Astrocyte (in vitro differentiated cells and primary cell): ENCODE results near the gene EFEMP1. TPM values are rescaled to one million over a fixed set of nuclear protein-coding genes. Genes with fewer than 3 reads are reported as not detected.

Experiments
- DNase-seq: peaks from one replicate; pipeline ENCODE4 v3.0.0-alpha.2; 2010; ENCODE audit warnings: low read depth
- FAIRE-seq: peaks from 2 replicates; lab custom pipeline; 2011; peaks lifted over from hg19 to GRCh38; lab: Jason Lieb, UNC
- H2AFZ ChIP-seq: 2 replicates; pipeline ENCODE4 v1.6.0; 2012; ENCODE audit warnings: low read depth, low read length, inconsistent platforms
- H3K27ac ChIP-seq: 2 replicates; pipeline ENCODE4 v1.5.1; 2011; ENCODE audit warnings: low read depth, low read length, inconsistent platforms
- H3K27me3 ChIP-seq: 2 replicates; pipeline ENCODE4 v1.6.0; 2011; ENCODE audit warnings: low read length, inconsistent platforms; ENCODE audit not compliant: insufficient read depth
- H3K36me3 ChIP-seq: 2 replicates; pipeline ENCODE4 v1.5.1; 2011; ENCODE audit warnings: low read length, inconsistent platforms; ENCODE audit not compliant: insufficient read depth
- H3K4me1 ChIP-seq: 2 replicates; pipeline ENCODE4 v1.5.1; 2011; ENCODE audit warnings: low read length, inconsistent platforms; ENCODE audit not compliant: insufficient read depth
- H3K4me2 ChIP-seq: 2 replicates; pipeline ENCODE4 v1.6.0; 2012; ENCODE audit warnings: low read length, inconsistent platforms
- H3K4me3 ChIP-seq: 2 replicates; pipeline ENCODE4 v1.5.1; 2011; ENCODE audit warnings: low read depth, mild to moderate bottlenecking, low read length, inconsistent platforms; ENCODE audit not compliant: insufficient read depth
- H3K79me2 ChIP-seq: 2 replicates; pipeline ENCODE4 v1.6.0; 2012; ENCODE audit warnings: mild to moderate bottlenecking, low read length, inconsistent platforms; ENCODE audit not compliant: insufficient read depth
- H3K9ac ChIP-seq: 2 replicates; pipeline ENCODE4 v1.6.0; 2012; ENCODE audit warnings: mild to moderate bottlenecking, low read length, inconsistent platforms
- H3K9me3 ChIP-seq: 2 replicates; pipeline ENCODE4 v1.5.1; 2012; ENCODE audit warnings: low read depth, mild to moderate bottlenecking, low read length, inconsistent platforms; ENCODE audit not compliant: insufficient read depth
- H4K20me1 ChIP-seq: 2 replicates; pipeline ENCODE4 v1.6.0; 2012; ENCODE audit warnings: low read length, inconsistent platforms; ENCODE audit not compliant: insufficient read depth
- H3K27ac Mint-ChIP-seq: one replicate; pipeline ENCODE4 v1.8.0; 2021; ENCODE audit warnings: mild to moderate bottlenecking, mixed read lengths; ENCODE audit not compliant: unreplicated experiment
- H3K27me3 Mint-ChIP-seq: one replicate; pipeline ENCODE4 v1.8.0; 2021; ENCODE audit warnings: low read depth, mixed read lengths; ENCODE audit not compliant: unreplicated experiment
- H3K36me3 Mint-ChIP-seq: one replicate; pipeline ENCODE4 v1.8.0; 2021; ENCODE audit warnings: low read depth, mixed read lengths; ENCODE audit not compliant: unreplicated experiment
- H3K4me1 Mint-ChIP-seq: one replicate; pipeline ENCODE4 v1.8.0; 2021; ENCODE audit warnings: low read depth, mixed read lengths; ENCODE audit not compliant: unreplicated experiment
- H3K4me3 Mint-ChIP-seq: one replicate; pipeline ENCODE4 v1.8.0; 2021; ENCODE audit warnings: mild to moderate bottlenecking, moderate library complexity, mixed read lengths; ENCODE audit not compliant: unreplicated experiment
- H3K9me3 Mint-ChIP-seq: one replicate; pipeline ENCODE4 v1.8.0; 2021; ENCODE audit warnings: mild to moderate bottlenecking, mixed read lengths; ENCODE audit not compliant: unreplicated experiment
- EZH2 ChIP-seq: IDR thresholded peaks from 2 replicates; pipeline ENCODE4 v1.6.1; 2012; ENCODE audit warnings: mild to moderate bottlenecking, low read length, inconsistent platforms; ENCODE audit not compliant: insufficient read depth
- total RNA-seq: library from RNA; stranded (reverse); gene quantifications from 2 replicates; pipeline ENCODE4 v1.2.1, GENCODE V29; 2021
- TF ChIP-seq, protein P1 (sequence below): IDR thresholded peaks from 2 replicates; pipeline ENCODE4 v1.5.1; 2011; ENCODE audit warnings: low read depth, mild to moderate bottlenecking, inconsistent platforms, low read length, moderate library complexity; ENCODE audit not compliant: insufficient read depth

Gene EFEMP1
- total RNA-seq, 1 donor from 2014 or later: 155 TPM

DNA sequence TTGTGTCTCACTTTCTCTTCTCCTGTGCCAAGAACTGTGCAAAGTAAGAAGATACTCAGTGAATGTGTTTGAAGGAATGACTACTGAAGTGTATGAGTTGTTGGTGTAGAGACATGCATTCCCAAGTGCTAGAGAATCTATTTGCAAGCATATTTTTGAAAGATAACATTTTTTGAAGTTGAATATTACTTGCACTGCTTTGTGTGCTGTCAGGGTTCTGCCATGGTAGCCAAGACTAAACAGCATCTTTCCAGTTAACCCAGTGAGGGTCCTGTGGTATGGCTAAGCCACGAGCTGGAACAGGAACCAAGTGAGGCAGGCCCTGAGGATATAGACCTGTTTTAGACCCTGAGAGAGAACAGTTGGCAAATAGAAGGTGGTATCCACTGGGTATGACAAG lies 35.2 kb upstream of the EFEMP1 start:
- no peak for FAIRE-seq
- Mint-ChIP-seq H3K4me3 (peak overlapping the region; percentile 17), H3K4me1 (peaks cover 16% of the 10 kb centered on the region)

DNA sequence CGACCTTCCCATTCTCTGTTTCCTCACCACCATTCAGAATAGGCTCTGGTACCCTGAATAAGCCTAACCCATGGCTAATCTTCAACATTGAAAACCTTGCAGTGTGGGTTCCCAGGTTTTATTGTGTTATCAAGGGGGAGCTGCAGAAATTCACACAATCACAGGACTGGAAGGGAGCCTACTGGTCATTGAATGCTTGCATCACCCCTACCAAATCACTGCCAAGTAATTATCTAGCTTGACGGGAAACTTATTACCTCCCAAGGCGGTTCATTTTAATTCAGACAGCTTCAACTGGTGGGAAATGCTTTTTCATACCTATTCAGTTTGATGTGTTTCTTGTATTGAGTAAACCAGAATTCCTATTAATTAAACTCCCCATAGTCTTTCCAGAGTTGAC lies 33.6 kb upstream of the EFEMP1 start:
- no peak overlapping the region for H2AFZ ChIP-seq
- no peak for TF ChIP-seq EZH2
- TF ChIP-seq, protein P1, sequence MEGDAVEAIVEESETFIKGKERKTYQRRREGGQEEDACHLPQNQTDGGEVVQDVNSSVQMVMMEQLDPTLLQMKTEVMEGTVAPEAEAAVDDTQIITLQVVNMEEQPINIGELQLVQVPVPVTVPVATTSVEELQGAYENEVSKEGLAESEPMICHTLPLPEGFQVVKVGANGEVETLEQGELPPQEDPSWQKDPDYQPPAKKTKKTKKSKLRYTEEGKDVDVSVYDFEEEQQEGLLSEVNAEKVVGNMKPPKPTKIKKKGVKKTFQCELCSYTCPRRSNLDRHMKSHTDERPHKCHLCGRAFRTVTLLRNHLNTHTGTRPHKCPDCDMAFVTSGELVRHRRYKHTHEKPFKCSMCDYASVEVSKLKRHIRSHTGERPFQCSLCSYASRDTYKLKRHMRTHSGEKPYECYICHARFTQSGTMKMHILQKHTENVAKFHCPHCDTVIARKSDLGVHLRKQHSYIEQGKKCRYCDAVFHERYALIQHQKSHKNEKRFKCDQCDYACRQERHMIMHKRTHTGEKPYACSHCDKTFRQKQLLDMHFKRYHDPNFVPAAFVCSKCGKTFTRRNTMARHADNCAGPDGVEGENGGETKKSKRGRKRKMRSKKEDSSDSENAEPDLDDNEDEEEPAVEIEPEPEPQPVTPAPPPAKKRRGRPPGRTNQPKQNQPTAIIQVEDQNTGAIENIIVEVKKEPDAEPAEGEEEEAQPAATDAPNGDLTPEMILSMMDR: no peak
- no peaks in the 10 kb centered on the region for H3K27me3 ChIP-seq
- Mint-ChIP-seq H3K4me3 (no peak overlapping the region), H3K36me3 (no peaks in the 10 kb centered on the region), H3K27ac (no peak overlapping the region), H3K9me3 (peaks cover 5% of the 10 kb centered on the region), H3K4me1 (peaks cover 16% of the 10 kb centered on the region), H3K27me3 (no peaks in the 10 kb centered on the region)
- H3K4me3 ChIP-seq: no peak overlapping the region
- no peak overlapping the region for H3K4me2 ChIP-seq
- H3K9me3 ChIP-seq: no peaks in the 10 kb centered on the region
- no peak overlapping the region for H3K27ac ChIP-seq
- peaks cover 13% of the 10 kb centered on the region for H3K4me1 ChIP-seq
- no peak for FAIRE-seq
- peak; percentile 73 for DNase-seq
- H3K9ac ChIP-seq: no peak overlapping the region
- no peaks in the 10 kb centered on the region for H3K36me3 ChIP-seq
- no peaks in the 10 kb centered on the region for H4K20me1 ChIP-seq
- H3K79me2 ChIP-seq: no peaks in the 10 kb centered on the region

More for the DNA sequence above, 35.2 kb upstream of the EFEMP1 start:
- H3K27ac ChIP-seq: peak overlapping the region; percentile 8
- Mint-ChIP-seq H3K9me3 (peaks cover 2% of the 10 kb centered on the region), H3K27ac (peak overlapping the region; percentile 81), H3K36me3 (no peaks in the 10 kb centered on the region), H3K27me3 (no peaks in the 10 kb centered on the region)
- no peak overlapping the region for H3K9ac ChIP-seq
- peaks cover 13% of the 10 kb centered on the region for H3K4me1 ChIP-seq
- H2AFZ ChIP-seq: no peak overlapping the region
- no peaks in the 10 kb centered on the region for H3K9me3 ChIP-seq
- no peaks in the 10 kb centered on the region for H3K27me3 ChIP-seq
- peak overlapping the region; percentile 58 for H3K4me2 ChIP-seq
- TF ChIP-seq, protein P1: no peak
- TF ChIP-seq EZH2: no peak
- no peaks in the 10 kb centered on the region for H4K20me1 ChIP-seq
- H3K79me2 ChIP-seq: no peaks in the 10 kb centered on the region
- H3K4me3 ChIP-seq: no peak overlapping the region
- DNase-seq: peak; percentile 75
- H3K36me3 ChIP-seq: no peaks in the 10 kb centered on the region

DNA sequence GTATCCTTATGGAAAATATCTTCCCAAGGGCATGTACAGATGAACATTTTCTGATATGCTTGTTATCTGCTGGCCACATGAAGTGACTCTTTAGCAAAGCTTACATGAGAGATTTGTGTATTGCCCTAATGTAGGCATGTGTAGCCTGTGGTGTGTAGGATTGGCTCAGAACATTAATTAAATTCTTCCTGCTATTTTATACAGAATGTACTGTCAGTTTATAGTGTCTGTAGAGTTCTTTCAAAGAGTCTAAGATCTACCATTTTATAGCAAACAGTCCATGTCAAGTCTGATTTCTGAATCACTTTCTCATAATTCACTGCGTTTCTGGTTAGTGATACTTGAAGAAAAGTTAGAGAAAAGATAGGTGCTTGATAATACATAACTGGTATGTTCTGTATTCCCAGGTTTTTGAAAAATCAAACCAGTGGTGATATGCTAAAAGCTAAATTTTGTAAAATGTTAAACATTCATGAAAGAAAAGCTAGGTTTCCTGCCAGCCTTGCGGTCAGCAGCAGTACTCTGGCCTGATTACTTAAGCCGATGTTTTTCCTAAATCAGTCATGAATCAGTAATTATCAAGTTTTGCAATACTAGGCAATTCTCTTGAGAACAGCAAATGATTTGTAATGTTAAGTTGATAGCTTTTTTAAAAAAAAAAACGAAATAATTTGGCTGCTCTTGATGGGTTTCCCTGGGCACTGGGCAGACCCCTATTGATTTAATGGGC lies 30.9 kb upstream of the EFEMP1 start:
- DNase-seq: peak; percentile 79
- H3K4me3 Mint-ChIP-seq: no peak overlapping the region

More for the DNA sequence above, 30.9 kb upstream of the EFEMP1 start:
- H3K9me3 ChIP-seq: no peaks in the 10 kb centered on the region
- no peak overlapping the region for H3K27ac Mint-ChIP-seq
- peak overlapping the region; percentile 35 for H3K4me2 ChIP-seq
- peaks cover 4% of the 10 kb centered on the region for H3K27me3 Mint-ChIP-seq
- no peaks in the 10 kb centered on the region for H3K27me3 ChIP-seq
- H3K36me3 Mint-ChIP-seq: no peaks in the 10 kb centered on the region
- H4K20me1 ChIP-seq: no peaks in the 10 kb centered on the region
- H3K27ac ChIP-seq: no peak overlapping the region
- H3K4me1 Mint-ChIP-seq: peaks cover 12% of the 10 kb centered on the region
- FAIRE-seq: no peak
- no peak overlapping the region for H3K9ac ChIP-seq
- TF ChIP-seq EZH2: no peak
- TF ChIP-seq, protein P1: no peak
- H3K9me3 Mint-ChIP-seq: peaks cover 10% of the 10 kb centered on the region
- H2AFZ ChIP-seq: no peak overlapping the region
- H3K36me3 ChIP-seq: no peaks in the 10 kb centered on the region
- H3K4me1 ChIP-seq: peaks cover 13% of the 10 kb centered on the region
- H3K4me3 ChIP-seq: no peak overlapping the region
- H3K79me2 ChIP-seq: no peaks in the 10 kb centered on the region
